Frontal cortex (tissue), 4 donors: ENCODE results near the gene SCD5. TPM values are rescaled to one million over a fixed set of nuclear protein-coding genes. Genes with fewer than 3 reads are reported as not detected.
A peak's percentile ranks its signal among the peaks of the same experiment; 100 is the strongest.
"Not testable (repeated sequence)": the region's sequence is repeated elsewhere in the genome, so short reads cannot be mapped to it uniquely, and the experiment has no call there.

Source experiments
- DNase-seq, 2 donors: peaks; one replicate each; pipeline ENCODE4 v3.0.0; 2012; ENCODE audit warnings: low spot score in 2 of 2
- FAIRE-seq: peaks from 2 replicates; lab custom pipeline; 2012; peaks lifted over from hg19 to GRCh38; lab: Jason Lieb, UNC
- total RNA-seq: library from RNA; depleted of rRNA; stranded (reverse); fragments of >200 nt; gene quantifications from one replicate; pipeline ENCODE4 v1.2.3, GENCODE V29; 2014
- donor health status: control.
- donor health status: control.
- donor health status: control.

SCD5 gene
- 254 TPM for total RNA-seq

- no peak for FAIRE-seq
- DNase-seq = peak; percentile 85 to 88
Observed at GRCh38 chr4:82798168-82799005, at the start of gene SCD5. TSS of gene SCD5 (minus strand) at chr4:82798796. CDS start at chr4:82798537, 259 bp downstream.

- DNase-seq = no peak
- no peak for FAIRE-seq
Observed at GRCh38 chr4:82842593-82842992, 44.0 kb upstream of the SCD5 start.

- FAIRE-seq (no peak), DNase-seq (no peak)
Observed at GRCh38 chr4:82839624-82840023, 41.0 kb upstream of the SCD5 start.

- DNase-seq = no peak
- no peak for FAIRE-seq
Observed at GRCh38 chr4:82833696-82834313, 35.2 kb upstream of the SCD5 start.

GRCh38 chr4:82833060-82833459, 34.5 kb upstream of the SCD5 start:
- not testable (repeated sequence) for FAIRE-seq, DNase-seq

GRCh38 chr4:82825425-82825824, 26.8 kb upstream of the SCD5 start:
- FAIRE-seq = no peak
- no peak for DNase-seq

- FAIRE-seq (no peak), DNase-seq (no peak)
Observed at GRCh38 chr4:82823062-82823461, 24.5 kb upstream of the SCD5 start.

- DNase-seq (no peak), FAIRE-seq (no peak)
Observed at GRCh38 chr4:82820689-82821088, 22.1 kb upstream of the SCD5 start.

- DNase-seq (no peak), FAIRE-seq (no peak)
Observed at GRCh38 chr4:82818664-82819662, 20.4 kb upstream of the SCD5 start.

- FAIRE-seq, DNase-seq: not testable (repeated sequence)
Observed at GRCh38 chr4:82816874-82817273, 18.3 kb upstream of the SCD5 start.

GRCh38 chr4:82814034-82814433, 15.4 kb upstream of the SCD5 start:
- DNase-seq (no peak), FAIRE-seq (no peak)

GRCh38 chr4:82811838-82812341, 13.3 kb upstream of the SCD5 start:
- DNase-seq = peak in 1 of 2 donors; percentile 33
- FAIRE-seq = no peak

- DNase-seq (no peak), FAIRE-seq (no peak)
Observed at GRCh38 chr4:82811392-82811791, 12.8 kb upstream of the SCD5 start.

GRCh38 chr4:82810176-82810575, 11.6 kb upstream of the SCD5 start:
- DNase-seq (no peak), FAIRE-seq (no peak)

- no peak for FAIRE-seq
- DNase-seq = no peak
Observed at GRCh38 chr4:82809619-82810018, 11.0 kb upstream of the SCD5 start.

- FAIRE-seq = no peak
- no peak for DNase-seq
Observed at GRCh38 chr4:82803746-82804145, 5.2 kb upstream of the SCD5 start.

GRCh38 chr4:82802911-82803310, 4.3 kb upstream of the SCD5 start:
- no peak for FAIRE-seq
- no peak for DNase-seq

- FAIRE-seq (no peak), DNase-seq (no peak)
Observed at GRCh38 chr4:82801910-82802521, 3.4 kb upstream of the SCD5 start.

GRCh38 chr4:82799006-82799881, 648 bp upstream of the SCD5 start:
- DNase-seq = peak in 1 of 2 donors; percentile 33
- FAIRE-seq = no peak
